WERI-Rb-1 (cell line): ENCODE results near the gene PPP3CA.

Source experiments
- DNase-seq: peaks from one replicate; pipeline ENCODE4 v3.0.0-alpha.2; 2020
- H3K27ac ChIP-seq: fragments of 250-450 bp; sonication (Bioruptor Pico); 2 replicates; pipeline ENCODE4 v1.5.1; 2020; ENCODE audit warnings: mild to moderate bottlenecking, moderate library complexity
- H3K27me3 ChIP-seq: fragments of 250-450 bp; sonication (Bioruptor Pico); 2 replicates; pipeline ENCODE4 v1.5.1; 2021; ENCODE audit warnings: mild to moderate bottlenecking, low read depth, moderate library complexity; ENCODE audit not compliant: insufficient read depth, severe bottlenecking
- H3K36me3 ChIP-seq: fragments of 250-450 bp; sonication (Bioruptor Pico); 2 replicates; pipeline ENCODE4 v1.5.1; 2020; ENCODE audit warnings: mild to moderate bottlenecking, moderate library complexity
- H3K4me3 ChIP-seq: 2 replicates; pipeline ENCODE4 v1.5.1; 2011; ENCODE audit warnings: low read depth, mild to moderate bottlenecking, control low read depth, low read length
- H3K9me3 ChIP-seq: fragments of 250-450 bp; sonication (Bioruptor Pico); 2 replicates; pipeline ENCODE4 v1.5.1; 2021; ENCODE audit warnings: mild to moderate bottlenecking, moderate library complexity; ENCODE audit not compliant: severe bottlenecking
- CTCF ChIP-seq: IDR thresholded peaks from 2 replicates; pipeline ENCODE4 v1.5.1; 2011; ENCODE audit warnings: low read depth, mild to moderate bottlenecking, control low read depth, inconsistent platforms, low read length

The PPP3CA gene

GRCh38 chr4:101217353-101218031, 129.8 kb downstream of the PPP3CA start:
- Histone ChIP-seq H3K4me3 (no peak overlapping the region), H3K27me3 (no peaks in the 10 kb centered on the region), H3K36me3 (no peaks in the 10 kb centered on the region), H3K27ac (no peak overlapping the region), H3K9me3 (no peaks in the 10 kb centered on the region)
- no peak for TF ChIP-seq CTCF
- DNase-seq = no peak

GRCh38 chr4:101211146-101211553, 136.2 kb downstream of the PPP3CA start:
- Histone ChIP-seq H3K9me3 (no peaks in the 10 kb centered on the region), H3K27me3 (no peaks in the 10 kb centered on the region), H3K27ac (no peak overlapping the region), H3K36me3 (no peaks in the 10 kb centered on the region), H3K4me3 (no peak overlapping the region)
- DNase-seq = no peak
- TF ChIP-seq CTCF = no peak

GRCh38 chr4:101210331-101210730, 137.0 kb downstream of the PPP3CA start:
- Histone ChIP-seq H3K9me3 (no peaks in the 10 kb centered on the region), H3K27ac (no peak overlapping the region), H3K4me3 (no peak overlapping the region), H3K36me3 (no peaks in the 10 kb centered on the region), H3K27me3 (no peaks in the 10 kb centered on the region)
- no peak for TF ChIP-seq CTCF
- no peak for DNase-seq

GRCh38 chr4:101208171-101208570, 139.2 kb downstream of the PPP3CA start:
- H3K27ac ChIP-seq = no peak overlapping the region
- DNase-seq = no peak
- no peak for TF ChIP-seq CTCF

GRCh38 chr4:101205916-101206315, 141.4 kb downstream of the PPP3CA start:
- H3K27ac ChIP-seq = no peak overlapping the region
- H3K9me3 ChIP-seq = no peaks in the 10 kb centered on the region
- no peaks in the 10 kb centered on the region for H3K27me3 ChIP-seq
- no peak for TF ChIP-seq CTCF
- H3K36me3 ChIP-seq = no peaks in the 10 kb centered on the region
- no peak for DNase-seq
- H3K4me3 ChIP-seq = no peak overlapping the region

More at GRCh38 chr4:101208171-101208570, 139.2 kb downstream of the PPP3CA start:
- H3K36me3 ChIP-seq = no peaks in the 10 kb centered on the region
- H3K9me3 ChIP-seq = no peaks in the 10 kb centered on the region
- no peaks in the 10 kb centered on the region for H3K27me3 ChIP-seq
- no peak overlapping the region for H3K4me3 ChIP-seq

GRCh38 chr4:101201421-101201820, 145.9 kb downstream of the PPP3CA start:
- no peaks in the 10 kb centered on the region for H3K36me3 ChIP-seq
- peak; percentile 42 for DNase-seq
- H3K4me3 ChIP-seq = no peak overlapping the region
- TF ChIP-seq CTCF = no peak
- peak overlapping the region; percentile 72; the same call in 1 of the 2 replicates for H3K27ac ChIP-seq
- no peaks in the 10 kb centered on the region for H3K9me3 ChIP-seq
- H3K27me3 ChIP-seq = no peaks in the 10 kb centered on the region
